Mucosa of gallbladder (tissue), 1 donor: ENCODE data around the gene RPTOR. TPM values are rescaled to one million over a fixed set of nuclear protein-coding genes. Genes with fewer than 3 reads are reported as not detected.

Experiments used
- DNase-seq: peaks from one replicate; pipeline ENCODE4 v3.0.0-alpha.2; 2020; ENCODE audit warnings: low spot score
- total RNA-seq: library from RNA; stranded (reverse); gene quantifications from one replicate; pipeline ENCODE4 v1.2.1, GENCODE V29; 2021
- donor health status: DM: no; HTN: no; CAD: no.

Gene RPTOR
- total RNA-seq, 1 donor from 2014 or later = 37.5 TPM

DNA sequence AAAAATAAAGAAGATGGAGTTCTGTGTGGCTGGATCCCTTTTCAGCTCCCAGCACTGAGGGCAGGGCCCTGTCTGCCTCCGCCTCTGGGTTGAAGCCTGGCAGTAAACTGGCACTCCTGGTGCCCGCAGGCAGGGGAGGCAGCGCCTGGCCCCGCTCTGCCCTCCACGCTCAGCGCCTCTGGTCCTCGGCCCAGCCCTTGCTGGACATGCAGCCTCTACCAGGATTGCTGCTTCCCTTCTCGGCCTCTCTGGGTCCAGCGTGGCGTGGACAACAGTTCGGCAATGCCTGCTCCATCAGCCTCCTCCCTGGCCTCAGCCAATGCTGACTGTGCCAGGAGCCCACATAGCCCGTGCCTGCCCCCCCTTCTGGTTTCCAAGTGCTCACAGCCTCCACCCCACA is 362.6 kb downstream of the RPTOR start:
- no peak for DNase-seq

GRCh38 chr17:80908211-80908610 is 363.6 kb downstream of the RPTOR start:
- DNase-seq = no peak

GRCh38 chr17:80908776-80909175 is 364.1 kb downstream of the RPTOR start:
- no peak for DNase-seq

- DNase-seq = no peak
Measured at GRCh38 chr17:80909635-80910034, 365.0 kb downstream of the RPTOR start.

GRCh38 chr17:80910043-80910442 is 365.4 kb downstream of the RPTOR start:
- DNase-seq = no peak

DNA sequence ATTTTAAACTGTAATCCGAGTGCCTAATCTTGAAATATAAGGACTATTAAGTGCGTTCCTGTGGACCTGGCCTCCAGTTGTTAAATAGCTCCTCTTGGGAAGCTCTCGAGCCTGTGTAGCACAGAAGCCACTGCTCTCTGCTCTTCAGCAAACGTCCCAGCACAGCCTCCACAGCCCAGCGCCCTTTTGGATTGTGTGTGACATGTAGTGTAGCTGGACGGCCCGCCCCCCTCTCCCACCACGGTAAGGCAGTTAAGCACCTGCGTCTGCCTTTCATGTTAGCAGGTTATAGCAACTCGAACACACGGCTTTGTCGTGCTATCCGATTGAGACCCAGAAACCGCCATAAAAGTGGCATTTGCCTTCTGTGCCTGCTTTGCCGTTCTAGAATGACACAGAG is 367.8 kb downstream of the RPTOR start:
- no peak for DNase-seq

DNA sequence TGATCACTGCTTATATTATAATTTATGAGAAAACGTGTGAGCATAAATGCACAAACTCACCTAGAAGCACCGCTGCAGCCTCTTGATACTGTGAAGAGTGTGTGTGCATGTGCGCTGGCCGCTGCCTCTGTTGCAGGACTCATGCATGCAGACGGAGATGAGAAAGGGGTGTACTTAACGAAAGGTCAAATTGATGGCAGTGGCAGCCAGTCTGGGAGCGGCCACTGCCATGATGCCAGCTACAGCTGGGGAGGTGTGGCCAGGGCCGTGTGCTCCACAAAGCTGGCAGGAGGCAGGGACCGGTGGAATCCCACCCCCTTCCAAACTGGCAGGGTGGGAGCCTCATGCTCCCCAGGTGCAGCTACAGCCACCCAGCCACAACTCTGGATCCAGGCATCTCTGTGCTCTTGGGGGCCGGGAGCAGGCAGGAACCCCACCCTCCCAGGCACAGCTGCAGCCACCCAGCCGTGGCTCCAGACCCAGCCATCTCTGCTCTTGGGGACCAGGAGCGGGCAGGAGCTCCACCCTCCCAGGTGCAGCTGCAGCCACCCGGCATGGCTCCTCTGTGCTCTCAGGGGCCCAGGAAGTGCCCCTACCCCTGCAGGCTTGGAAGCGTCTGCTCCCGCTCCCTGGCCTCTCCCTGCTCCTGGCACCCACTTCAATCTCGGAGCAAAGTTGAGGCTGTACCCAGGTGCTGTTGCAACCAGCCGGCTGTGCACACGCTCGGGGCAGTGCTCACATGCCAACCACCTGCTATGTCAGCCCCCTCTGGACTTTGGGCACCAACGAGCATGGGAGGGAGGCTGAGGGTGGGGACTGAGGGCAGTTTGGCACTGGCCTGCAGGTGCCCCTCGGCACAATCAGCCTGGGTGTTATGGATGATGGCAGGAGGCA is 369.5 kb downstream of the RPTOR start:
- no peak for DNase-seq

GRCh38 chr17:80916246-80916645 is 371.6 kb downstream of the RPTOR start:
- DNase-seq = no peak

- no peak for DNase-seq
Measured at GRCh38 chr17:80917716-80918560, 373.3 kb downstream of the RPTOR start.

- no peak for DNase-seq
Measured at GRCh38 chr17:80918731-80919130, 374.1 kb downstream of the RPTOR start.

DNA sequence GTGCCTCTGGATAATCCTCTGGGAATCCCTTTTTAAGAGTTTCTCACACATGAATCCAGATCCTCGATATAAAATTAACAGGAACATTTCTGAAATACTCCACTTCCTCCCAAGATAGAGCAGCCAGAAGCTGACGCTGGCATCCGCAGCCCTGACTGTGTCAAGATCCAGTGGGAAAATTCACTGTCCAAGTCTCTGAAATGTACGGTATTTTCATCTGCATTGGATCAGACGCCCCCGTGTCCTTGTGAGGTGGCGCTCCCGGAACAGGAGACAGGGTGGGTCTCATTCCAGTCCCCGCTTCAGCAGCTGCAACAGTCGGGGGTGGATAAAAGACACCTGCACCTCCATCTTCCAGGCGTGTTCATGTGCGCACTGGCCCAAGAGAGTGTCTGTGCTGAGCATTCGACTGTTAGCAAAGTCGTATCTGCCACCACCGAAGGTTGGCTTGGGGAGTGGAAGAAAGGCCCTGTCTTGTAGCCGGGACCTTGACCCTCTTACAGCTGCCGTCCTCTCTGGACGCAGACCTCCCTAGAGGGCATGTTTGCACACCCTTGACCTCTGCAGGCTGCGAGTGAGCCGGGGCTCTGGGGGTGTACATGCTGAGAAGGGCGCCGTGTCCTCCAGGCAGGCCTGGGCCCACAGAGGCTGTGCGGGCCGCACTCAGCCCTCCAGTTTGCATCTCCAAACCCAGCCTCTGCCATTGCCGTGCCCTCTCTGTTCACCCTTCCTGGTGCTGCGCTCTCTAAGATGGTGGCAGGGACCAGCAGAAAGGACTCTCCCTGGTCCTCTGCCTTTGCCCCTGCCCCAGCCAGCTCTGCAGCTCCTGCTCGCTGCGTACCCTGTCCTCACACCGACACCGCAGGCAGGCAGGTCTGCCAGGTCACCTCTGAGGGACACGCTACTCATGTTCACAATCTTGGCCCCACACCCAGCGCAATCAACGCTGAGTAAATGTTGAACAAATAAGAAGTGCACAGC is 375.0 kb downstream of the RPTOR start:
- no peak for DNase-seq

GRCh38 chr17:80920441-80920840 is 375.8 kb downstream of the RPTOR start:
- no peak for DNase-seq

GRCh38 chr17:80921159-80921558 is 376.5 kb downstream of the RPTOR start:
- no peak for DNase-seq

GRCh38 chr17:80921741-80922579 is 377.3 kb downstream of the RPTOR start:
- DNase-seq = no peak

- no peak for DNase-seq
Measured at GRCh38 chr17:80922580-80923160, 378.0 kb downstream of the RPTOR start.

- no peak for DNase-seq
Measured at GRCh38 chr17:80923211-80924110, 378.8 kb downstream of the RPTOR start.

GRCh38 chr17:80924111-80924806 is 379.6 kb downstream of the RPTOR start:
- no peak for DNase-seq

DNA sequence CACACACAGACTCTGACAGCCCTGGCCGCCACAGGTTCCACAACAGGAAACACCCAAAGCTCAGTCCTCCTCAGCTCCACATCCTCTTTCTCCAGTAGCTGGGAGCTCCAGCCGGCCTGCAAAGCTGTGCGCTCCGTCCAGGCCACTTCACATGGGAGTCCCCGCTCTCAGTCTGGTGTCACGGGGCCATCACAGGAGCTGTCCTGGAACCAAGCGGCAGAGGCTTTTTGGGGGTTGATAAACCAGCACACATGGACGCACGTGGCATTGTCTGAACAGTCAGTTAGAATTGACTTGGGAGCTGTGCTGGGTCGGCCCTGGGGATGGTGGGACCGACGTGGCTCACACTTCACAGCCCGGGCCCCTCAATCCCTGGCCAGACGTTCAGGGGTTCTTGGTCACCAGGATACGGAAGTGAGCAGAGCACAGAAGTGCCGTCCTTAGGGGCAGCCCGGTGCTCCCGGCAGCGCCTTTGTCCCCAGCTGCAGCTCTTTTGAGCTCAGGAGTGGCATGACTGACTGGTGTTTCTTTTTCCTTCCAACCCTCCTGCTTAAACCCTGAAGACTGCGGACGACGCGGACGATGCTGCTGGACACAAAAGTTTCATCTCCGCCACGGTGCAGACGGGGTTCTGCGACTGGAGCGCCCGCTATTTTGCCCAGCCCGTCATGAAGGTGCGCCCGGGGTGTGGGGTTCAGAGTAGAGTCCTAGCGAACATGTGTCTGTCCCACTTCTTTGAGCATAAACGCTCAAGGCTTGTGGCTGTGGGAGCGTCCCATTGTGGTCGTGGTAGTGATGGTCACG is 380.4 kb downstream of the RPTOR start:
- DNase-seq = no peak
